GM20000 (cell line): ENCODE data around the gene GNB5.
A peak's percentile ranks its signal among the peaks of the same experiment; 100 is the strongest.
"Not testable (repeated sequence)": the region's sequence is repeated elsewhere in the genome, so short reads cannot be mapped to it uniquely, and the experiment has no call there.

Source experiments
- DNase-seq: peaks from one replicate; pipeline ENCODE4 v3.0.0; 2012; ENCODE audit warnings: low spot score
- CTCF ChIP-seq: IDR thresholded peaks from 2 replicates; pipeline ENCODE4 v1.5.1; 2012; ENCODE audit warnings: mild to moderate bottlenecking, control low read depth; ENCODE audit errors: extremely low read depth, missing control alignments

The GNB5 gene

GRCh38 chr15:52101542-52102323 is 89.5 kb downstream of the GNB5 start:
- DNase-seq, result peak; percentile 57
- TF ChIP-seq CTCF, result no peak

GRCh38 chr15:52100807-52101442 is 90.3 kb downstream of the GNB5 start:
- TF ChIP-seq CTCF, result no peak
- DNase-seq, result no peak

- no peak for DNase-seq
Observed at GRCh38 chr15:52099651-52100272, 91.4 kb downstream of the GNB5 start.

GRCh38 chr15:52098323-52098722 is 92.9 kb downstream of the GNB5 start:
- TF ChIP-seq CTCF, result no peak
- no peak for DNase-seq

More at GRCh38 chr15:52099651-52100272, 91.4 kb downstream of the GNB5 start:
- no peak for TF ChIP-seq CTCF

GRCh38 chr15:52097180-52097579 is 94.0 kb downstream of the GNB5 start:
- TF ChIP-seq CTCF, result no peak
- no peak for DNase-seq

- DNase-seq, result not testable (repeated sequence)
Observed at GRCh38 chr15:52096536-52096935, 94.7 kb downstream of the GNB5 start.

GRCh38 chr15:52095597-52096262 is 95.5 kb downstream of the GNB5 start:
- DNase-seq, result no peak
- TF ChIP-seq CTCF, result no peak
